ENCODE measurements around the gene MUC4. TPM values are rescaled to one million over a fixed set of nuclear protein-coding genes. Genes with fewer than 3 reads are reported as not detected.

Gene MUC4
- total and polyA plus RNA-seq, 2 donors from 2014 or later = 0.19 TPM; not detected in 1

GRCh38 chr3:195808741-195809290, 2.9 kb downstream of the MUC4 start:
- peak in 1 of 5 donors; percentile 46 for DNase-seq
- Histone ChIP-seq H3K9me3 (ENCODE audit: control insufficient read depth in 2 of 3, insufficient read depth in 1 of 3, low read length in 3 of 3) (no peaks in the 10 kb centered on the region), H3K4me3 (ENCODE audit: low read length in 3 of 3) (no peak overlapping the region), H3K27ac (ENCODE audit: low read depth in 2 of 2, low read length in 2 of 2) (no peak overlapping the region), H3K36me3 (ENCODE audit: control insufficient read depth in 2 of 3, insufficient read depth in 3 of 3, low read length in 3 of 3) (no peaks in the 10 kb centered on the region), H3K4me1 (ENCODE audit: control insufficient read depth in 2 of 3, insufficient read depth in 2 of 3, low read depth in 1 of 3, low read length in 3 of 3) (no peaks in the 10 kb centered on the region), H3K9ac (ENCODE audit: low read length in 3 of 3) (no peak overlapping the region), H3K27me3 (ENCODE audit: control insufficient read depth, insufficient read depth, low read length) (peaks cover 4% of the 10 kb centered on the region)
- FAIRE-seq = no peak
- TF ChIP-seq, protein P1, sequence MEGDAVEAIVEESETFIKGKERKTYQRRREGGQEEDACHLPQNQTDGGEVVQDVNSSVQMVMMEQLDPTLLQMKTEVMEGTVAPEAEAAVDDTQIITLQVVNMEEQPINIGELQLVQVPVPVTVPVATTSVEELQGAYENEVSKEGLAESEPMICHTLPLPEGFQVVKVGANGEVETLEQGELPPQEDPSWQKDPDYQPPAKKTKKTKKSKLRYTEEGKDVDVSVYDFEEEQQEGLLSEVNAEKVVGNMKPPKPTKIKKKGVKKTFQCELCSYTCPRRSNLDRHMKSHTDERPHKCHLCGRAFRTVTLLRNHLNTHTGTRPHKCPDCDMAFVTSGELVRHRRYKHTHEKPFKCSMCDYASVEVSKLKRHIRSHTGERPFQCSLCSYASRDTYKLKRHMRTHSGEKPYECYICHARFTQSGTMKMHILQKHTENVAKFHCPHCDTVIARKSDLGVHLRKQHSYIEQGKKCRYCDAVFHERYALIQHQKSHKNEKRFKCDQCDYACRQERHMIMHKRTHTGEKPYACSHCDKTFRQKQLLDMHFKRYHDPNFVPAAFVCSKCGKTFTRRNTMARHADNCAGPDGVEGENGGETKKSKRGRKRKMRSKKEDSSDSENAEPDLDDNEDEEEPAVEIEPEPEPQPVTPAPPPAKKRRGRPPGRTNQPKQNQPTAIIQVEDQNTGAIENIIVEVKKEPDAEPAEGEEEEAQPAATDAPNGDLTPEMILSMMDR (IDR thresholded peaks at IDR 0.05; ENCODE audit: borderline replicate concordance, extremely low read depth, insufficient read depth) = no peak
- intact Hi-C loops (cut with DNase I) = no loop called here

DNA sequence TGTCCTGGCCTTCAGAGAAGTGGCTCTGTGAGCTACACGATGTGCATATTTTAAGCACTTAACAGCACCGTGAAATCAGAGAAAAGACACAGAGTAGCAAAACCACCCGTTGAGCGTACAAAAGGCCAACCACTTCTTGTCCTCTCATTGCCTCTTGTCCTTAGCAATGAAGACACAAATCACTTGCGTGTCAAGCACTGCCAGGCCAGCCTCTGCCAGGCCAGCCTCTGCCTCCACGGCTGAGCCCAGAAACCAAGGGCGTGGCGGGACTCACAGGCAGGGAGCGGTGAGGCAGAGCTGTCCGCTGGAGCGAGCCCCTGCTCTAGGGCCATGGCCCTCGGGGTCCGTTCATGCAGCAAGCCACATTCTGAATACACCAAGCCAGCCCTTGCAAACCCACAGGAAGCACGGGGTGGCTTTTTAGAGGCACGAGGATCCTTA, 4.0 kb downstream of the MUC4 start:
- H3K4me1 ChIP-seq (ENCODE audit: control insufficient read depth in 2 of 3, insufficient read depth in 2 of 3, low read depth in 1 of 3, low read length in 3 of 3) = peaks cover 0 to 2% (median 0%) of the 10 kb centered on the region in 3 donors
- DNase-seq (peak; percentile 62 to 72 (median 66)), FAIRE-seq (no peak)
- TF ChIP-seq, protein P1 (IDR thresholded peaks at IDR 0.05; ENCODE audit: borderline replicate concordance, extremely low read depth, insufficient read depth) = no peak
- intact Hi-C loops (cut with DNase I) = no loop called here
- H3K27me3 ChIP-seq (ENCODE audit: control insufficient read depth, insufficient read depth, low read length) = peaks cover 5% of the 10 kb centered on the region
- H3K9me3 ChIP-seq (ENCODE audit: control insufficient read depth in 2 of 3, insufficient read depth in 1 of 3, low read length in 3 of 3) = no peaks in the 10 kb centered on the region
- no peak overlapping the region for H3K27ac ChIP-seq (ENCODE audit: low read depth in 2 of 2, low read length in 2 of 2)
- H3K4me3 ChIP-seq (ENCODE audit: low read length in 3 of 3) = no peak overlapping the region
- H3K9ac ChIP-seq (ENCODE audit: low read length in 3 of 3) = no peak overlapping the region
- no peaks in the 10 kb centered on the region for H3K36me3 ChIP-seq (ENCODE audit: control insufficient read depth in 2 of 3, insufficient read depth in 3 of 3, low read length in 3 of 3)

DNA sequence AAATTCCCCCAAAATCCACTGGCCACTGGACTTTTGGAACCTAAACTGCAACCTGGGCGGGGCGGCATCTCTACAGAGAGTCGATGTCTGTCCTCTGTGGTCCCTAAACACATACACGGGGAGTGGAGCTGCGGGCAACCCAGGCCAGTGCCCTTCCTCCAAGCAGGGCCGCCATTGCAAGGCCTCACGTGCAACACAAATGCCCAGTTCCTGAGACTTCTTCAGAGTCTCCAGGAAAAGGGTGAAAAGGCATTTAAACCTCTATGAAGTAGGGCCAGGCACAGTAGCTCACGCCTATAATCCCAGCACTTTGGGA, 4.9 kb downstream of the MUC4 start:
- Histone ChIP-seq H3K4me3 (ENCODE audit: low read length in 3 of 3) (no peak overlapping the region), H3K27me3 (ENCODE audit: control insufficient read depth, insufficient read depth, low read length) (peaks cover 6% of the 10 kb centered on the region), H3K9me3 (ENCODE audit: control insufficient read depth in 2 of 3, insufficient read depth in 1 of 3, low read length in 3 of 3) (no peaks in the 10 kb centered on the region), H3K9ac (ENCODE audit: low read length in 3 of 3) (no peak overlapping the region), H3K4me1 (ENCODE audit: control insufficient read depth in 2 of 3, insufficient read depth in 2 of 3, low read depth in 1 of 3, low read length in 3 of 3) (peaks cover 0 to 7% (median 0%) of the 10 kb centered on the region in 3 donors), H3K36me3 (ENCODE audit: control insufficient read depth in 2 of 3, insufficient read depth in 3 of 3, low read length in 3 of 3) (no peaks in the 10 kb centered on the region), H3K27ac (ENCODE audit: low read depth in 2 of 2, low read length in 2 of 2) (no peak overlapping the region)
- DNase-seq = no peak
- TF ChIP-seq, protein P1 (IDR thresholded peaks at IDR 0.05; ENCODE audit: borderline replicate concordance, extremely low read depth, insufficient read depth) = no peak
- no peak for FAIRE-seq
- intact Hi-C loops (cut with DNase I) = no loop called here
